Glutamatergic neuron (in vitro differentiated cells): Measurements from ENCODE around the gene BAHCC1. TPM values are rescaled to one million over a fixed set of nuclear protein-coding genes. Genes with fewer than 3 reads are reported as not detected.

ENCODE experiments used
- DNase-seq: peaks from one replicate; pipeline ENCODE4 v3.0.0; 2022
- H3K27ac Mint-ChIP-seq: one replicate; pipeline ENCODE4 v1.8.0; 2020; ENCODE audit warnings: mild to moderate bottlenecking, mixed read lengths, inconsistent platforms; ENCODE audit not compliant: unreplicated experiment
- H3K27me3 Mint-ChIP-seq: one replicate; pipeline ENCODE4 v1.8.0; 2020; ENCODE audit warnings: mild to moderate bottlenecking, moderate library complexity, mixed read lengths, inconsistent platforms; ENCODE audit not compliant: unreplicated experiment
- H3K36me3 Mint-ChIP-seq: one replicate; pipeline ENCODE4 v1.8.0; 2020; ENCODE audit warnings: mild to moderate bottlenecking, mixed read lengths, inconsistent platforms; ENCODE audit not compliant: unreplicated experiment
- H3K4me1 Mint-ChIP-seq: one replicate; pipeline ENCODE4 v1.8.0; 2020; ENCODE audit warnings: mild to moderate bottlenecking, low read depth, mixed read lengths, inconsistent platforms; ENCODE audit not compliant: unreplicated experiment
- H3K4me3 Mint-ChIP-seq: one replicate; pipeline ENCODE4 v1.8.0; 2020; ENCODE audit warnings: mild to moderate bottlenecking, mixed read lengths, inconsistent platforms; ENCODE audit not compliant: unreplicated experiment
- H3K9me3 Mint-ChIP-seq: one replicate; pipeline ENCODE4 v1.8.0; 2020; ENCODE audit warnings: mild to moderate bottlenecking, moderate library complexity, mixed read lengths, inconsistent platforms; ENCODE audit not compliant: unreplicated experiment
- total RNA-seq: library from RNA; stranded (reverse); fragmentation: NEBNext Ultra II Directional; extraction: Animal tissue kit (Norgen Biotek cat#: 25700); gene quantifications from one replicate; pipeline ENCODE4 v1.2.1, GENCODE V29; 2021; ENCODE audit not compliant: unreplicated experiment
- TF ChIP-seq, protein P1 (sequence below): fragments of 200-600 bp; sonication (generic); IDR thresholded peaks from one replicate; pipeline ENCODE4 v1.5.0; 2021; ENCODE audit not compliant: partially characterized antibody, unreplicated experiment

The BAHCC1 gene
- total RNA-seq, 1 donor from 2014 or later: 111 TPM

DNA sequence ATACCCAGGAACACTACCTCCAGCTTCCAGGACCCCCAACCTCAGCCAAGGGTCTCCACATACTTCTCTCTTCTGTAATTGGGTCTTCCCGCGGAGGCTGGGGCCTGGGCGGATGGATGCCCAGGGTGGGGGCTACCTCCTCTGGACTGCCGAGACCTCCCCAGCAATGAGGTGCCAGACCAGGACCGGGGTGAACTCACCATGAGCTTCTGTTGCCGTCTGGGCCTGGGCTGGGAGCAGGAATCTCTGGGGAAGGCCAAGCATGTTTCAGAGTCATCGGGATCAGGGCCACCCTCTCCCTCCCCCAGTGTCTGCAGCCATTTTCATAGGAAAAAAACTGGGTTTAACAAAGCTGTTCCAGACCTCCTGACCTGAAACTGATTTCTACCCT is 10.3 kb upstream of the BAHCC1 start:
- TF ChIP-seq, protein P1, sequence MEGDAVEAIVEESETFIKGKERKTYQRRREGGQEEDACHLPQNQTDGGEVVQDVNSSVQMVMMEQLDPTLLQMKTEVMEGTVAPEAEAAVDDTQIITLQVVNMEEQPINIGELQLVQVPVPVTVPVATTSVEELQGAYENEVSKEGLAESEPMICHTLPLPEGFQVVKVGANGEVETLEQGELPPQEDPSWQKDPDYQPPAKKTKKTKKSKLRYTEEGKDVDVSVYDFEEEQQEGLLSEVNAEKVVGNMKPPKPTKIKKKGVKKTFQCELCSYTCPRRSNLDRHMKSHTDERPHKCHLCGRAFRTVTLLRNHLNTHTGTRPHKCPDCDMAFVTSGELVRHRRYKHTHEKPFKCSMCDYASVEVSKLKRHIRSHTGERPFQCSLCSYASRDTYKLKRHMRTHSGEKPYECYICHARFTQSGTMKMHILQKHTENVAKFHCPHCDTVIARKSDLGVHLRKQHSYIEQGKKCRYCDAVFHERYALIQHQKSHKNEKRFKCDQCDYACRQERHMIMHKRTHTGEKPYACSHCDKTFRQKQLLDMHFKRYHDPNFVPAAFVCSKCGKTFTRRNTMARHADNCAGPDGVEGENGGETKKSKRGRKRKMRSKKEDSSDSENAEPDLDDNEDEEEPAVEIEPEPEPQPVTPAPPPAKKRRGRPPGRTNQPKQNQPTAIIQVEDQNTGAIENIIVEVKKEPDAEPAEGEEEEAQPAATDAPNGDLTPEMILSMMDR: no peak
- peak overlapping the region; percentile 22 for H3K27ac Mint-ChIP-seq
- H3K27me3 Mint-ChIP-seq: peaks cover 15% of the 10 kb centered on the region
- no peak for DNase-seq
- H3K4me1 Mint-ChIP-seq: peaks cover 21% of the 10 kb centered on the region
- H3K36me3 Mint-ChIP-seq: no peaks in the 10 kb centered on the region
- no peak overlapping the region for H3K4me3 Mint-ChIP-seq
- peaks cover 9% of the 10 kb centered on the region for H3K9me3 Mint-ChIP-seq

DNA sequence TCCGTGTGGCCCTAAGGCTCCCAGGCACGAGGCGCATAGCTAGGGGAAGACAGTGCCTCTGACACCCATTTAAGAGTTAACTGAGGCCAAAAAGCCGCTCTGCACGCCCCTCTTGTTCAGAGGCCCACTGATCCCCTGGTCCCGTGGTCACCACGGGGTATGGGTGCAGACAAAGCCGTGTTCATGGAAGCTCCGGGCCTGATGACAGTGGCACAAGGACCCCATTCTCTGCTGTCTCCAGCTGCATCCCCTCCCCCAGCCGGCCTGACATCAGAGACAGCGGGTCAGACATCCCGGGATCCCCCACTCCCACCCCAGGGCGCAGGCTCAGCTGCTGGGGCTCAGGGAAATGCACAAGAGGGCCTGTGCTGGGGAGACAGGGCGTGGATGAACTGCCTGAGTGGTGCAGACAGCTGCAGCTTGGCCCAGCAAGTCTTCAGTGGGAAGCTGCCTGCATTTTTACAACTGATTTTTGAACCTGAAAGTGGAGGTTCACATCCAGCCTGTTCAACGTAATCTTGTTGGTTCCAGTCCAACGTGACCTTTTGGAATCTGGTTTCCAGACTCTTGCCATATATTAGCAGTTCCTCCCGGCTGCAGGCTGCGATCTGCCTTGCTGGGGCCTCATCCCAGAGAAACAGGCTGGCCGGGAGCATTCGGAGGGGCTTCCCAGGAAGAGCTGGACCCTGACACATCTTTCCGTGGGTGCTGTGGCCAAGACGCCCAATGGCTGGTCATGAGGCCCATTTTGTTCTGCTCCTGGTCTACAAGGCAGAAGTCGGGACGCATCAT is 9.7 kb upstream of the BAHCC1 start:
- no peak for DNase-seq
- Mint-ChIP-seq H3K27ac (peak overlapping the region; percentile 52), H3K9me3 (peaks cover 9% of the 10 kb centered on the region), H3K27me3 (peaks cover 15% of the 10 kb centered on the region), H3K4me3 (peak overlapping the region; percentile 46), H3K36me3 (no peaks in the 10 kb centered on the region), H3K4me1 (peaks cover 21% of the 10 kb centered on the region)
- TF ChIP-seq, protein P1: no peak

DNA sequence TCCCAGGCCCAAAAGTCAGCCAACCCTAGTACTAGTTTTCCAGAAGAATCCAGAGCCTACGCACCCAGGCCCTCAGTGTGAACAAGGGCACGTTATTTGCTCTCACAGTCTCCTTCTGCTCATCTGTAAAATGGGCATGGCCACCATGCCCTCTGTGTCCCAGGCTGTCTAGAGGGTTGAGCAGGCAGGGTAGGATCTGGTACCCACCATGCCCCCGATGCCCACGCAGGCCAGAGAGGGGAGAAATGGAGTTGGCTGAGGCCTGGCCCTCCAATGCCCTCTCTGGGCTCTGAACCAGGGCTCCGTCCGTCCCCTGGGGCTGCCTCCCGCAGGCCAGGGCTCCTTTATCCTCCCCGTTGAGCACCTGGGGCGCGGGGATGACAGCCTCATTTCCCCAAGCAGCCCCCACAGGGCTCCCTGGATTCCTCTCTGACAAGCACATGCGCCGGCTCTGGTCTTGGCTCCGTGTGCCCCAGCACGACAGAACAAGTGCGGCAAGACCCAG is 9.1 kb upstream of the BAHCC1 start:
- TF ChIP-seq, protein P1: no peak
- Mint-ChIP-seq H3K27ac (peak overlapping the region; percentile 38), H3K4me1 (peaks cover 25% of the 10 kb centered on the region), H3K9me3 (peaks cover 9% of the 10 kb centered on the region), H3K27me3 (peaks cover 15% of the 10 kb centered on the region), H3K4me3 (peak overlapping the region; percentile 46), H3K36me3 (no peaks in the 10 kb centered on the region)
- DNase-seq: no peak

DNA sequence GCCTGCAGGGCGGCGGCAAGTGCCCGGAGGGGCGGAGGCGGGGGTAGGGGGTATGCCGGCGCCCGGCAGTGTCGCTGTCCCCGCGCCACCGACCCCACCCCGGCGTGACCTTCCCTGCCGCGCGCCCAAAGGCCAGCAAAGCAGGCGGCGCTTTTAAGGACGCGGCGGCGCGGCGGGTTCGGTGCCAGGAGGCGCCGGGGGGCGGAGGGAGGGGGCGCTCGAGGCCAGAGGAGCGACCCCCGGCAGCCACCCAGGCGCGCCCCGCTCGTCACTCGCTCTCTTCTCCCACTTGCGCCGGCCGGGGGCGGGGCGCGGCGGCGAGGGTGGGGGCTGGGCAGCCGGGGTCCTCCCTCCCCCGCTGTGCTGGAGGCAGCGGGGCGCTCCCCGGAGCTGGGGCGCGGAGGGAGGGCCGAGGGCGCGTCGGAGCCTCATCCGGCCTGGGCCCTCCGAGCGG is 8.6 kb upstream of the BAHCC1 start:
- Mint-ChIP-seq H3K4me1 (peaks cover 30% of the 10 kb centered on the region), H3K9me3 (peaks cover 12% of the 10 kb centered on the region), H3K4me3 (no peak overlapping the region), H3K27ac (no peak overlapping the region), H3K27me3 (peaks cover 12% of the 10 kb centered on the region), H3K36me3 (no peaks in the 10 kb centered on the region)
- TF ChIP-seq, protein P1: no peak
- peak; percentile 61 for DNase-seq
